K562 (cell line): ENCODE results near the gene ZFP36. TPM values are rescaled to one million over a fixed set of nuclear protein-coding genes. Genes with fewer than 3 reads are reported as not detected.

Source experiments
- AFF4 ChIP-seq: sonication (generic); formaldehyde crosslinking; IDR thresholded peaks from 2 replicates; pipeline ENCODE4 v1.8.0; 2023; ENCODE audit warnings: mild to moderate bottlenecking, missing genetic modification reagents
- CBX1 ChIP-seq: sonication (generic); IDR thresholded peaks from 2 replicates; pipeline ENCODE4 v1.6.1; 2016; ENCODE audit warnings: antibody characterized with exemption, low read depth, mild to moderate bottlenecking
- EZH2 ChIP-seq: IDR thresholded peaks from 2 replicates; pipeline ENCODE4 v1.6.1; 2012; ENCODE audit warnings: low read depth, mild to moderate bottlenecking, inconsistent platforms, low read length, borderline replicate concordance
- FIP1L1 ChIP-seq: fragments of 200-400 bp; formaldehyde crosslinking; IDR thresholded peaks from 2 replicates; pipeline ENCODE4 v1.6.1; 2018; ENCODE audit warnings: mild to moderate bottlenecking, low read depth, low read length; ENCODE audit not compliant: poor library complexity, severe bottlenecking
- SOX6 ChIP-seq: fragments of 450-650 bp; IDR thresholded peaks from 2 replicates; pipeline ENCODE4 v1.6.1; 2014; ENCODE audit warnings: mild to moderate bottlenecking
- SP2 ChIP-seq: IDR thresholded peaks from 2 replicates; pipeline ENCODE4 v1.6.1; 2011; ENCODE audit warnings: mild to moderate bottlenecking, low read depth, low read length, moderate library complexity; ENCODE audit not compliant: poor library complexity, severe bottlenecking; ENCODE audit errors: extremely low read depth
- SRSF1 ChIP-seq: fragments of 200-400 bp; formaldehyde crosslinking; IDR thresholded peaks from 2 replicates; pipeline ENCODE4 v1.6.1; 2017; ENCODE audit warnings: mild to moderate bottlenecking, low read depth, low read length, moderate library complexity
- TBL1XR1 ChIP-seq, 2 experiments: IDR thresholded peaks; 2 replicates each; pipeline ENCODE4 v1.6.1; 2012; ENCODE audit warnings: improper control_type of control experiment in 2 of 2, low read length in 2 of 2, mild to moderate bottlenecking in 1 of 2
- TEAD4 ChIP-seq, 2 experiments: sonication (generic) in 1 of 2; formaldehyde crosslinking in 1 of 2; IDR thresholded peaks; 2 replicates each; pipeline versions ENCODE4 v1.6.1 to v1.8.0; 2012 to 2022; ENCODE audit warnings: borderline replicate concordance in 1 of 2, inconsistent platforms in 1 of 2, low read length in 1 of 2, mild to moderate bottlenecking in 1 of 2, missing genetic modification reagents in 1 of 2
- WHSC1 ChIP-seq: IDR thresholded peaks from one replicate; pipeline ENCODE4 v1.6.1; 2012; ENCODE audit warnings: low read length, control low read depth, inconsistent platforms
- ZBED1 ChIP-seq: IDR thresholded peaks from 2 replicates; pipeline ENCODE4 v1.6.1; 2014
- ZC3H4 ChIP-seq: sonication (generic); formaldehyde crosslinking; IDR thresholded peaks from 2 replicates; pipeline ENCODE4 v1.9.0; 2021; ENCODE audit warnings: missing genetic modification reagents, borderline replicate concordance
- ZNF165 ChIP-seq: fragments of 250-450 bp; sonication (Bioruptor Pico); IDR thresholded peaks from 2 replicates; pipeline ENCODE4 v1.4.0; 2020; ENCODE audit warnings: borderline replicate concordance
- polyA plus RNA-seq, 8 experiments: library from polyadenylated mRNA; depleted of rRNA in 4 of 8; stranded (reverse) in 5 of 8; unstranded in 3 of 8; fragments of >200 nt; fragmentation: Nextera tagmentation in 2 of 8; fragmentation: Illumina TruSeq in 1 of 8; extraction: Ambion mirVana in 2 of 8; extraction: Trizol in 1 of 8; gene quantifications; 2 replicates each; pipeline versions ENCODE4 v1.2.1 to v1.2.3, GENCODE V29; 2011 to 2014; ENCODE audit warnings: inconsistent platforms in 1 of 8, missing spikeins in 1 of 8
- total RNA-seq, 7 experiments: library from RNA; depleted of rRNA in 6 of 7; stranded (reverse); fragments of >200 nt in 6 of 7; fragmentation: Illumina TruSeq in 2 of 7; extraction: Trizol in 2 of 7; gene quantifications; 2 replicates each; pipeline versions ENCODE4 v1.2.1 to v1.2.3, GENCODE V29; 2011 to 2021; ENCODE audit warnings: low replicate concordance in 1 of 7
- TF ChIP-seq, protein P1 (sequence below): fragments of 250-450 bp; sonication (Bioruptor Pico); IDR thresholded peaks from 2 replicates; pipeline ENCODE4 v1.5.0; 2020; ENCODE audit warnings: mild to moderate bottlenecking
- TF ChIP-seq, protein P2 (sequence below): fragments of 250-450 bp; sonication (Bioruptor Pico); IDR thresholded peaks from 2 replicates; pipeline ENCODE4 v1.9.0; 2021; ENCODE audit warnings: mild to moderate bottlenecking
- TF ChIP-seq, protein P3 (sequence below): fragments of 250-450 bp; sonication (Bioruptor Pico); IDR thresholded peaks from 2 replicates; pipeline ENCODE4 v1.4.0; 2020

Gene ZFP36
- total and polyA plus RNA-seq, 9 of the 15 experiments (the other 6 are each of a cell fraction or from before 2014, with no cell fraction given) = 1.0 to 20.1 (median 3.5) TPM

- TF ChIP-seq AFF4 (CRISPR knock-in tag) (no peak), CBX1 (no peak), FIP1L1 (no peak), TEAD4 (IDR thresholded peaks at IDR 0.05; ENCODE audit: low read length) (no peak), TEAD4 (CRISPR knock-in tag; IDR thresholded peaks at IDR 0.05; ENCODE audit: borderline replicate concordance) (no peak), TBL1XR1 (IDR thresholded peaks at IDR 0.05; ENCODE audit: low read length in 2 of 2) (no peak), SOX6 (no peak), ZBED1 (no peak), SP2 (no peak), EZH2 (no peak), ZNF165 (CRISPR knock-in tag) (no peak), SRSF1 (no peak), ZC3H4 (no peak), WHSC1 (no peak)
- TF ChIP-seq, protein P1, sequence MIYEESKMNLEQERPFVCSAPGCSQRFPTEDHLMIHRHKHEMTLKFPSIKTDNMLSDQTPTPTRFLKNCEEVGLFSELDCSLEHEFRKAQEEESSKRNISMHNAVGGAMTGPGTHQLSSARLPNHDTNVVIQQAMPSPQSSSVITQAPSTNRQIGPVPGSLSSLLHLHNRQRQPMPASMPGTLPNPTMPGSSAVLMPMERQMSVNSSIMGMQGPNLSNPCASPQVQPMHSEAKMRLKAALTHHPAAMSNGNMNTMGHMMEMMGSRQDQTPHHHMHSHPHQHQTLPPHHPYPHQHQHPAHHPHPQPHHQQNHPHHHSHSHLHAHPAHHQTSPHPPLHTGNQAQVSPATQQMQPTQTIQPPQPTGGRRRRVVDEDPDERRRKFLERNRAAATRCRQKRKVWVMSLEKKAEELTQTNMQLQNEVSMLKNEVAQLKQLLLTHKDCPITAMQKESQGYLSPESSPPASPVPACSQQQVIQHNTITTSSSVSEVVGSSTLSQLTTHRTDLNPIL (CRISPR knock-in tag) = no peak
- TF ChIP-seq, protein P2, sequence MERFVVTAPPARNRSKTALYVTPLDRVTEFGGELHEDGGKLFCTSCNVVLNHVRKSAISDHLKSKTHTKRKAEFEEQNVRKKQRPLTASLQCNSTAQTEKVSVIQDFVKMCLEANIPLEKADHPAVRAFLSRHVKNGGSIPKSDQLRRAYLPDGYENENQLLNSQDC (CRISPR knock-in tag) = no peak
- TF ChIP-seq, protein P3, sequence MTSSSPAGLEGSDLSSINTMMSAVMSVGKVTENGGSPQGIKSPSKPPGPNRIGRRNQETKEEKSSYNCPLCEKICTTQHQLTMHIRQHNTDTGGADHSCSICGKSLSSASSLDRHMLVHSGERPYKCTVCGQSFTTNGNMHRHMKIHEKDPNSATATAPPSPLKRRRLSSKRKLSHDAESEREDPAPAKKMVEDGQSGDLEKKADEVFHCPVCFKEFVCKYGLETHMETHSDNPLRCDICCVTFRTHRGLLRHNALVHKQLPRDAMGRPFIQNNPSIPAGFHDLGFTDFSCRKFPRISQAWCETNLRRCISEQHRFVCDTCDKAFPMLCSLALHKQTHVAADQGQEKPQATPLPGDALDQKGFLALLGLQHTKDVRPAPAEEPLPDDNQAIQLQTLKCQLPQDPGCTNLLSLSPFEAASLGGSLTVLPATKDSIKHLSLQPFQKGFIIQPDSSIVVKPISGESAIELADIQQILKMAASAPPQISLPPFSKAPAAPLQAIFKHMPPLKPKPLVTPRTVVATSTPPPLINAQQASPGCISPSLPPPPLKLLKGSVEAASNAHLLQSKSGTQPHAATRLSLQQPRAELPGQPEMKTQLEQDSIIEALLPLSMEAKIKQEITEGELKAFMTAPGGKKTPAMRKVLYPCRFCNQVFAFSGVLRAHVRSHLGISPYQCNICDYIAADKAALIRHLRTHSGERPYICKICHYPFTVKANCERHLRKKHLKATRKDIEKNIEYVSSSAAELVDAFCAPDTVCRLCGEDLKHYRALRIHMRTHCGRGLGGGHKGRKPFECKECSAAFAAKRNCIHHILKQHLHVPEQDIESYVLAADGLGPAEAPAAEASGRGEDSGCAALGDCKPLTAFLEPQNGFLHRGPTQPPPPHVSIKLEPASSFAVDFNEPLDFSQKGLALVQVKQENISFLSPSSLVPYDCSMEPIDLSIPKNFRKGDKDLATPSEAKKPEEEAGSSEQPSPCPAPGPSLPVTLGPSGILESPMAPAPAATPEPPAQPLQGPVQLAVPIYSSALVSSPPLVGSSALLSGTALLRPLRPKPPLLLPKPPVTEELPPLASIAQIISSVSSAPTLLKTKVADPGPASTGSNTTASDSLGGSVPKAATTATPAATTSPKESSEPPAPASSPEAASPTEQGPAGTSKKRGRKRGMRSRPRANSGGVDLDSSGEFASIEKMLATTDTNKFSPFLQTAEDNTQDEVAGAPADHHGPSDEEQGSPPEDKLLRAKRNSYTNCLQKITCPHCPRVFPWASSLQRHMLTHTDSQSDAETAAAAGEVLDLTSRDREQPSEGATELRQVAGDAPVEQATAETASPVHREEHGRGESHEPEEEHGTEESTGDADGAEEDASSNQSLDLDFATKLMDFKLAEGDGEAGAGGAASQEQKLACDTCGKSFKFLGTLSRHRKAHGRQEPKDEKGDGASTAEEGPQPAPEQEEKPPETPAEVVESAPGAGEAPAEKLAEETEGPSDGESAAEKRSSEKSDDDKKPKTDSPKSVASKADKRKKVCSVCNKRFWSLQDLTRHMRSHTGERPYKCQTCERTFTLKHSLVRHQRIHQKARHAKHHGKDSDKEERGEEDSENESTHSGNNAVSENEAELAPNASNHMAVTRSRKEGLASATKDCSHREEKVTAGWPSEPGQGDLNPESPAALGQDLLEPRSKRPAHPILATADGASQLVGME (CRISPR knock-in tag) = 0 out of 2 replicates have a peak, but pooled peaks have one; percentile 41
These were observed 3.6 kb downstream of the ZFP36 start (continued) for GRCh38 chr19:39410017-39410830.
